Parathyroid adenoma (tissue), 2 donors: ENCODE measurements around the gene MTG2.

Source experiments
- H2AFZ ChIP-seq: fragments of 300-600 bp; sonication (generic); one replicate; pipeline ENCODE4 v1.7.0; 2017; ENCODE audit warnings: antibody characterized with exemption, mild to moderate bottlenecking
- H3K27ac ChIP-seq: fragments of 300-600 bp; sonication (generic); one replicate; pipeline ENCODE4 v1.7.0; 2017
- H3K27me3 ChIP-seq: fragments of 300-600 bp; sonication (generic); one replicate; pipeline ENCODE4 v1.7.0; 2017; ENCODE audit warnings: low read length; ENCODE audit not compliant: control insufficient read depth, insufficient read depth
- H3K36me3 ChIP-seq: fragments of 300-600 bp; sonication (generic); one replicate; pipeline ENCODE4 v1.7.0; 2017; ENCODE audit warnings: low read length; ENCODE audit not compliant: control insufficient read depth, insufficient read depth
- H3K4me1 ChIP-seq: fragments of 300-600 bp; sonication (generic); one replicate; pipeline ENCODE4 v1.7.0; 2017; ENCODE audit warnings: control low read depth
- H3K4me2 ChIP-seq: fragments of 300-600 bp; sonication (generic); one replicate; pipeline ENCODE4 v1.7.0; 2017; ENCODE audit warnings: low read length
- H3K4me3 ChIP-seq: fragments of 300-600 bp; sonication (generic); one replicate; pipeline ENCODE4 v1.7.0; 2017; ENCODE audit warnings: low read depth, low read length
- H3K79me2 ChIP-seq: fragments of 300-600 bp; sonication (generic); one replicate; pipeline ENCODE4 v1.7.0; 2017; ENCODE audit warnings: control low read depth
- H3K9ac ChIP-seq: fragments of 300-600 bp; sonication (generic); one replicate; pipeline ENCODE4 v1.7.0; 2017; ENCODE audit warnings: mild to moderate bottlenecking
- H3K9me3 ChIP-seq: fragments of 300-600 bp; sonication (generic); one replicate; pipeline ENCODE4 v1.7.0; 2017; ENCODE audit warnings: low read length; ENCODE audit not compliant: control insufficient read depth
- TF ChIP-seq, protein P1 (sequence below): fragments of 300-600 bp; sonication (generic); IDR thresholded peaks from one replicate; pipeline ENCODE4 v1.7.0; 2017; ENCODE audit warnings: antibody characterized with exemption, mild to moderate bottlenecking
- donor health status: primary hyperparathyroidism.

MTG2 gene

GRCh38 chr20:62149532-62150309 lies 33.1 kb upstream of the MTG2 start:
- TF ChIP-seq, protein P1, sequence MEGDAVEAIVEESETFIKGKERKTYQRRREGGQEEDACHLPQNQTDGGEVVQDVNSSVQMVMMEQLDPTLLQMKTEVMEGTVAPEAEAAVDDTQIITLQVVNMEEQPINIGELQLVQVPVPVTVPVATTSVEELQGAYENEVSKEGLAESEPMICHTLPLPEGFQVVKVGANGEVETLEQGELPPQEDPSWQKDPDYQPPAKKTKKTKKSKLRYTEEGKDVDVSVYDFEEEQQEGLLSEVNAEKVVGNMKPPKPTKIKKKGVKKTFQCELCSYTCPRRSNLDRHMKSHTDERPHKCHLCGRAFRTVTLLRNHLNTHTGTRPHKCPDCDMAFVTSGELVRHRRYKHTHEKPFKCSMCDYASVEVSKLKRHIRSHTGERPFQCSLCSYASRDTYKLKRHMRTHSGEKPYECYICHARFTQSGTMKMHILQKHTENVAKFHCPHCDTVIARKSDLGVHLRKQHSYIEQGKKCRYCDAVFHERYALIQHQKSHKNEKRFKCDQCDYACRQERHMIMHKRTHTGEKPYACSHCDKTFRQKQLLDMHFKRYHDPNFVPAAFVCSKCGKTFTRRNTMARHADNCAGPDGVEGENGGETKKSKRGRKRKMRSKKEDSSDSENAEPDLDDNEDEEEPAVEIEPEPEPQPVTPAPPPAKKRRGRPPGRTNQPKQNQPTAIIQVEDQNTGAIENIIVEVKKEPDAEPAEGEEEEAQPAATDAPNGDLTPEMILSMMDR = no peak
- Histone ChIP-seq H3K4me1 (peaks cover under 1% of the 10 kb centered on the region), H2AFZ (no peak overlapping the region), H3K4me2 (no peak overlapping the region), H3K36me3 (no peaks in the 10 kb centered on the region), H3K9ac (no peak overlapping the region), H3K27me3 (no peaks in the 10 kb centered on the region), H3K9me3 (no peaks in the 10 kb centered on the region), H3K79me2 (peaks cover 78% of the 10 kb centered on the region), H3K27ac (no peak overlapping the region), H3K4me3 (no peak overlapping the region)

DNA sequence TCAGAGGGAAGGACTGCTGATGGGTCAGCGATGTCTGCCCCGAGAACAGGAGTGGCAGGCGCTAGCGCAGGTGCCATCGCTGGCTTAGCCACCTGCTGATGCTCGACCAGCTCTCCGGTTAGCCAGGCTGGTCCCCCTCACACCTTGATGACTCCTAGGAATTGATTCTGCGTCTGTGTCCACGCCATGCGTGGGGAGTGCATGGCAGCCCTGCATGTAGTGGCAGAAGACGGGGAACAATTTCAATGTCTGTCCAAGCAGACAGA lies 32.6 kb upstream of the MTG2 start:
- Histone ChIP-seq H3K36me3 (no peaks in the 10 kb centered on the region), H3K27ac (no peak overlapping the region), H3K79me2 (peaks cover 73% of the 10 kb centered on the region), H3K4me1 (no peaks in the 10 kb centered on the region), H3K9ac (no peak overlapping the region), H3K4me2 (no peak overlapping the region), H2AFZ (no peak overlapping the region), H3K9me3 (no peaks in the 10 kb centered on the region), H3K27me3 (no peaks in the 10 kb centered on the region), H3K4me3 (no peak overlapping the region)
- TF ChIP-seq, protein P1 = no peak

GRCh38 chr20:62151225-62151624 lies 31.6 kb upstream of the MTG2 start:
- no peaks in the 10 kb centered on the region for H3K9me3 ChIP-seq
- H3K4me2 ChIP-seq = no peak overlapping the region
- H3K9ac ChIP-seq = no peak overlapping the region
- no peak overlapping the region for H2AFZ ChIP-seq
- TF ChIP-seq, protein P1 = no peak
- no peak overlapping the region for H3K27ac ChIP-seq
- no peaks in the 10 kb centered on the region for H3K36me3 ChIP-seq
- no peak overlapping the region for H3K4me3 ChIP-seq
- no peaks in the 10 kb centered on the region for H3K4me1 ChIP-seq
- H3K79me2 ChIP-seq = peaks cover 64% of the 10 kb centered on the region
- H3K27me3 ChIP-seq = no peaks in the 10 kb centered on the region

DNA sequence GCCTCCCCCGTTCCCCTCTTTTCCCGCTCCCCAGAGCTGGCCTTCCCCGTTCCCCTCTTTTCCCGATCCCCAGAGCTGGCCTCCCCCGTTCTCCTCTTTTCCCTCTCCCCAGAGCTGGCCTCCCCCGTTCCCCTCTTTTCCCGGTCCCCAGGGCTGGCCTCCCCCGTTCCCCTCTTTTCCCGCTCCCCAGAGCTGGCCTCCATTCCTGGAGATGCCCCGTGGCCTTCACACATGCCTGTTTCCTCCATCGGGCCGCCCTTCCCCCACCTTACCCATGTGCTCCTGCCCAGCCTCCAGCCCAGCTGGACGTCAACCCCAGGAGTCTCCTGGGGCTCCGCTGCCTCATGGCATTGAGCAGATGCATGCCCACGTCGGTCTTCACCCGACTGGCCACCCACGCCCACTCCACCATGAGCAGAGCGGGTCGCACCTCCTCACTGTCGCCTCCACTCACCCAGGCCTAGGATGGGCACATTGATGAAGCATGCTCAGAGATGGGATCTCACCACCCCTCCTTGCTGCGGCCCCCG lies 30.9 kb upstream of the MTG2 start:
- no peak overlapping the region for H3K27ac ChIP-seq
- H3K4me3 ChIP-seq = no peak overlapping the region
- TF ChIP-seq, protein P1 = no peak
- peaks cover 3% of the 10 kb centered on the region for H3K4me1 ChIP-seq
- no peaks in the 10 kb centered on the region for H3K36me3 ChIP-seq
- no peaks in the 10 kb centered on the region for H3K27me3 ChIP-seq
- no peak overlapping the region for H3K4me2 ChIP-seq
- peaks cover 64% of the 10 kb centered on the region for H3K79me2 ChIP-seq
- no peak overlapping the region for H2AFZ ChIP-seq
- H3K9ac ChIP-seq = no peak overlapping the region
- no peaks in the 10 kb centered on the region for H3K9me3 ChIP-seq
